Measurements from ENCODE around the gene HIVEP3. TPM values are rescaled to one million over a fixed set of nuclear protein-coding genes. Genes with fewer than 3 reads are reported as not detected.
"Not testable (repeated sequence)": the region's sequence is repeated elsewhere in the genome, so short reads cannot be mapped to it uniquely, and the experiment has no call there.

The HIVEP3 gene
- total and polyA plus RNA-seq, 3 donors from 2014 or later: 4.8 to 7.3 (median 7.2) TPM

DNA sequence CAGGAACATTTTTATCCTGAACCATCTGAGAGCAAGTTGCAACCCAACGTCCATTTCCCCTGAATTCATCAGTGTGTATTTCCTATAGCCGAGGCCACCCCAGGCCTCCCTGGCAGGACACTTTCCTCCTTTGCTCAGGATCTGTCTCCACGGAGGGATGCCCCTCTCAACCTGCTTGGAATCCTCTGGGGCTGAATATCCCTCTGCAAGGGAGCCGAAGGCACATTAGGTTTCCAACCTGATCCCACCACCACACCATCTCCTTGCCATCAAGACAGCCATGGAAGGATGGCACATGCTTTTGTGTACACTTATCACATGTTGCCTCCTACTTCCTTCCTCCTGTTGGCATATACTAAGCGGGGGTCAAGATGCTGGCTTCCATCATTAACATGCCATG is 359.4 kb downstream of the HIVEP3 start:
- intact Hi-C loops (cut with DNase I; ENCODE audit: low total_unique reads): no loop called here
- Histone ChIP-seq H3K4me1 (no peaks in the 10 kb centered on the region), H3K9me3 (no peaks in the 10 kb centered on the region), H3K27ac (no peak overlapping the region), H3K27me3 (no peaks in the 10 kb centered on the region), H3K4me3 (no peak overlapping the region), H3K36me3 (ENCODE audit: low read depth, missing control alignments) (no peaks in the 10 kb centered on the region)
- TF ChIP-seq POLR2A (IDR thresholded peaks at IDR 0.05) (no peak), CTCF (IDR thresholded peaks at IDR 0.05) (no peak)
- 66 to 76% methylated on average over 5 of the region's 5 CpGs for WGBS, 2 donors
- DNase-seq: no peak

DNA sequence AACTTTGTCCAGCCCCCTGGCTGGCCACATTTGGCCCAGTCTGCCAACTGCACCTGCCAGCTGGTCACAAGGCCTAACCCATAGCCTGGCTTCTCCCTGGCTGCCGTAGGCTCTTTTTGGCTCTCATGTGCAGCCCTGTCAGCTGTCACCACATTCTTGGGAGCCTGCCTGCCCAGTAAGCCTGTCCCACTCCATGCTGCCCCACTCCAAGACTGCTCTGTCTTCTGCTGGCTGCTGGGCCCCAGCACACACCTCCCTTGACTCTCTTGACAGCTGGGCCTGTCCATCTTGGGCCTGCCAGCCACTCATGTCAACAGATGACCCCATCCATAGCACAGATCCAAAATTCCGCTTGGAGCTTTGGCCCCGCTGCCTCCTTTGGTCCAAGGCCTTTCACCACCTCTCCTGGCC is 360.0 kb downstream of the HIVEP3 start:
- no peak overlapping the region for H3K4me3 ChIP-seq

GRCh38 chr1:41557751-41558455 is 360.8 kb downstream of the HIVEP3 start:
- H3K36me3 ChIP-seq (ENCODE audit: low read depth, missing control alignments): no peaks in the 10 kb centered on the region
- no peak for TF ChIP-seq CTCF (IDR thresholded peaks at IDR 0.05)
- no peak for TF ChIP-seq POLR2A (IDR thresholded peaks at IDR 0.05)
- H3K9me3 ChIP-seq: no peaks in the 10 kb centered on the region
- no peak overlapping the region for H3K27ac ChIP-seq
- no peak for DNase-seq
- no peaks in the 10 kb centered on the region for H3K27me3 ChIP-seq
- no peaks in the 10 kb centered on the region for H3K4me1 ChIP-seq
- no peak overlapping the region for H3K4me3 ChIP-seq
- intact Hi-C loops (cut with DNase I; ENCODE audit: low total_unique reads): no loop called here
- 86% methylated on average over 12 to 13 of the region's 13 CpGs for WGBS, 2 donors

More for the DNA sequence above, 360.0 kb downstream of the HIVEP3 start:
- Histone ChIP-seq H3K27me3 (no peaks in the 10 kb centered on the region), H3K4me1 (no peaks in the 10 kb centered on the region), H3K36me3 (ENCODE audit: low read depth, missing control alignments) (no peaks in the 10 kb centered on the region), H3K9me3 (no peaks in the 10 kb centered on the region), H3K27ac (no peak overlapping the region)
- 82 to 100% methylated on average over 2 to 3 of the region's 3 CpGs for WGBS, 2 donors
- no peak for DNase-seq
- intact Hi-C loops (cut with DNase I; ENCODE audit: low total_unique reads): no loop called here
- no peak for TF ChIP-seq CTCF (IDR thresholded peaks at IDR 0.05)
- no peak for TF ChIP-seq POLR2A (IDR thresholded peaks at IDR 0.05)

DNA sequence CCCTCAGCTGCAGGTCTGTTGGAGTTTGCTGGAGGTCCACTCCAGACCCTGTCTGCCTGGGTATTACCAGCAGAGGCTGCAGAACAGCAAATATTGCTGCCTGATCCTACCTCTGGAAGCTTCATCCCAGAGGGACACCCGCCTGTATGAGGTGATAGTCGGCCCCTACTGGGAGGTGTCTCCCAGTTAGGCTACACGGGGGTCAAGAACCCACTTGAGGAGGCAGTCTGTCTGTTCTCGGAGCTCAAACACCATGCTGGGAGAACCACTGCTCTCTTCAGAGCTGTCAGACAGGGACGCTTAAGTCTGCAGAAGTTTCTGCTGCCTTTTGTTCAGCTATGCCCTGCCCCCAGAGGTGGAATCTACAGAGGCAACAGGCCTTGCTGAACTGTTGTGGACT is 364.0 kb downstream of the HIVEP3 start:
- intact Hi-C loops (cut with DNase I; ENCODE audit: low total_unique reads); H3K36me3 ChIP-seq (ENCODE audit: low read depth, missing control alignments); H3K4me1 ChIP-seq; H3K9me3 ChIP-seq; DNase-seq; H3K27me3 ChIP-seq; H3K27ac ChIP-seq; H3K4me3 ChIP-seq: not testable (repeated sequence)
- WGBS, 2 donors: 87 to 90% methylated on average over 4 to 5 of the region's 5 CpGs

DNA sequence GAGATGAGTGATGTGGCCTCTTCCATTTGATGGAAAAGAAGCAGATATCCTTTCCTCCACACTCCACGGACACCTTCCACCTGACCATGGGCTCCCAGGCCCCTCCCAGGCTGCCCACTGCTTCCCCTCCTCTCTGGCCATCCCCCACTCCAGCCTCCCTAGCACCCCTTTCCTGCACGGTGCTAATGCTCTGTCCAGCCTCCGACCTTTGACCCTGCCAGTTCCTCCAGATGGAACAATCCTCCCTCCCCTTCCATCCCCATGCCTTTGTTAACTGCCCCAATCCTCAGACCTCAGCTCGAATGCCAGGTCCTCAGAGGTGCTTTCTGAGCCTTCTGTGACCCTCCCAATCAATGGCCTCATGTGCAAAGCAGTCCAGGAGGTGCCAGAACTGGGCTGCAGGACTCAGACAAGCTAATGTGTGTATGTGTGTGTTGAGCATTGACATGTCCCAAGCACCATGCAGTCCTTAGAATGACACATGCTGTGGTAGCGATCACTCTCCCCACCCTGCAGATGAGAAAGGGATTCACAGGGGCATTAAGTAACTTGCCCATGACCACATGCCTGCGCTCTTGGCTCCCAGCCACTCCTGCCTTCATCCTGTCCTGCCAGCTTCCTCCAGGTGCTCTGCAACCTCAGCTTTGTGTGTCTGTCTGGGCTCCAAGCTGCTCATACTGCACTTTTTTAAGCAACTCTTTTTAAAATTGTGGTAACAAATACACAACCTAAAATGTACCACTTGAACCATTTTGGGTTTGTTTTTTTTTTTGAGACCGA is 370.8 kb downstream of the HIVEP3 start:
- H3K27me3 ChIP-seq: no peaks in the 10 kb centered on the region
- H3K9me3 ChIP-seq: no peaks in the 10 kb centered on the region
- WGBS, 2 donors: 91 to 93% methylated on average over 7 of the region's 7 CpGs
- intact Hi-C loops (cut with DNase I; ENCODE audit: low total_unique reads): no loop called here
- TF ChIP-seq CTCF (IDR thresholded peaks at IDR 0.05) (no peak), POLR2A (IDR thresholded peaks at IDR 0.05) (no peak)
- H3K36me3 ChIP-seq (ENCODE audit: low read depth, missing control alignments): no peaks in the 10 kb centered on the region
- no peak for DNase-seq
- no peak overlapping the region for H3K4me3 ChIP-seq
- H3K4me1 ChIP-seq: peaks cover 5% of the 10 kb centered on the region
- H3K27ac ChIP-seq: no peak overlapping the region
